Pancreas (tissue), 10 donors: Measurements from ENCODE around the gene ATP5F1D. TPM values are rescaled to one million over a fixed set of nuclear protein-coding genes. Genes with fewer than 3 reads are reported as not detected.

Experiments used
- ATAC-seq, 4 donors: fragments of 200-7000 bp; cut with Tn5 transposase; one replicate each; pipeline versions ENCODE4 v1.8.0 to v1.9.1; 2020; ENCODE audit warnings: mild to moderate bottlenecking in 4 of 4, moderate library complexity in 4 of 4
- DNase-seq, 6 donors: peaks; one replicate each; pipeline ENCODE4 v3.0.0-alpha.2; 2020
- FAIRE-seq: peaks from 2 replicates; lab custom pipeline; 2012; peaks lifted over from hg19 to GRCh38; lab: Jason Lieb, UNC
- H3K27ac ChIP-seq, 4 donors: fragments of 200-600 bp; sonication (generic); 1 replicate in 3 of 4; 2 replicates in 1 of 4; pipeline versions ENCODE4 v1.5.0 to v1.8.0; 2020
- H3K27me3 ChIP-seq, 4 donors: fragments of 200-600 bp; one replicate each; pipeline ENCODE4 v1.8.0; 2021
- H3K36me3 ChIP-seq, 3 donors: fragments of 200-600 bp; sonication (generic) in 1 of 3; one replicate each; pipeline versions ENCODE4 v1.5.0 to v1.8.0; 2020 to 2021
- H3K4me1 ChIP-seq, 3 donors: fragments of 200-600 bp; one replicate each; pipeline ENCODE4 v1.8.0; 2021
- H3K4me3 ChIP-seq, 4 donors: fragments of 200-600 bp; sonication (generic) in 2 of 4; one replicate each; pipeline versions ENCODE4 v1.5.0 to v1.8.0; 2020 to 2021
- H3K9me3 ChIP-seq, 4 donors: fragments of 200-600 bp; one replicate each; pipeline ENCODE4 v1.8.0; 2021
- WGBS, 2 donors: extraction: QIAGEN DNeasy Blood & Tissue Kit; methylation state at CpG; one replicate each; pipeline ENCODE4 v1.1.7; 2013; 5-methylcytosine and 5-hydroxymethylcytosine counted together
- intact Hi-C, 3 donors: fragments of 100-400 bp; cut with DNase I; formaldehyde crosslinking; loops; one replicate each; pipeline versions ENCODE4 v1.11.1 to v1.14.2; 2022
- polyA plus RNA-seq, 2 donors: library from polyadenylated mRNA; stranded (reverse); fragments of 200-250 nt; gene quantifications; one replicate each; pipeline ENCODE4 v1.2.3, GENCODE V29; 2013
- total RNA-seq, 6 donors: library from RNA; stranded (reverse); fragmentation: NEBNext Ultra II Directional in 4 of 6; extraction: Animal tissue kit (Norgen Biotek cat#: 25700) in 4 of 6; gene quantifications; one replicate each; pipeline versions ENCODE4 v1.2.1 to v1.2.4, GENCODE V29; 2021 to 2023
- TF ChIP-seq, protein P1 (sequence below), 4 donors: fragments of 200-600 bp; sonication (generic) in 3 of 4; IDR thresholded peaks; one replicate each; pipeline versions ENCODE4 v1.5.0 to v1.8.0; 2021; ENCODE audit warnings: antibody characterized with exemption in 4 of 4
- donor health status: healthy with polysubstance abuse.
- donor health status: DM: no; HTN: no; CAD: no; lungs with moderate emphysema.
- donor health status: DM: no; HTN: no; CAD: no.
- donor health status: control.
- donor health status: control.
- donor health status: Bipolar disorder and iron deficiency.
- donor health status: DM: yes; HTN: yes; CAD: no.
- donor health status: DM: no; HTN: no; CAD: no.
- donor health status: DM: no; HTN: no; CAD: no.
- donor health status: DM: yes; HTN: yes; CAD: no.

Gene ATP5F1D
- total and polyA plus RNA-seq, 8 donors = 97.3 to 515 (median 167) TPM

DNA sequence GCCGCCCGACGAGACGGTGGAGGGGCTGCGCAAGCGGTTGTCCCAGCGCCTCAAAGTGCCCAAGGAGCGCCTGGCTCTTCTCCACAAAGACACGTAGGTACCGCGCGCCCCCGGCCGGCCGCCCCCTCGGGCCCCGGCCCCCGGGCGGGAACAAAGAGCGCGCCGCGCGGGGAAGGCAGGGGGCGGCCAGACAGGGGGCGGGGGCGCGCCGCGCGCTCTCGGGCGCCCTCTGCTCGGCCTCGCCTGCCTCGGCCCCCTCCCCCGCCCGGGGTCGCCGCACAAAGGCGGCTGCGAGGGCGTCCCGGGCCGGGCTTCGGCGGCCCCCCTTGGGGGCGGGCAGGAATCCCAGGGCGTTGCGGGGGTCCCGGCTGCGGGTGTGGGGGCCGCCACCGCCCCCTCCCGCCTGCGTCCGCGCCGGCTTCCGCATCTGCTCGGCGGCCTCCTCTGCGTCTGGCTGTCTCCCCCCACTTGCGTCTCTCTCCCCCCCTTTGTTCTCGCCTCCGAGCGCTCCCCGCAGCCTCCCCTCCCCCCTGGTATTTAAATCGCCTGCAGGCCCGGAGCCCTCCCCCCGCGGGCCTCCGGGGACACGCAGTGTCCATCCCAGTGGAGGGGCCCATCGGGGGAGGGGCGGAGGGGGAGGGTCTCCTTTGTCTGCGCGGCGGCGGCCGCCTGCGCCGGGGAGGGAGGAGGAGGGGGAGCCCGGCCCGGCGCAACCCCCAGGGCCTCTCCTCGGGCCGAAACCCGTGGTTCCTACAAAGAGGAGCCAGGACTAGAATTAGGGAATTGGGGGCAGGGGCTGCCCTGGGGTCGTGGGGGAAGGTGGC is 9.1 kb downstream of the ATP5F1D start:
- FAIRE-seq (no peak), ATAC-seq (no peak), DNase-seq (peak; percentile 65 to 86 (median 74))
- WGBS, 2 donors = 1 to 3% methylated on average over 28 to 90 of the region's 90 CpGs
- TF ChIP-seq, protein P1, sequence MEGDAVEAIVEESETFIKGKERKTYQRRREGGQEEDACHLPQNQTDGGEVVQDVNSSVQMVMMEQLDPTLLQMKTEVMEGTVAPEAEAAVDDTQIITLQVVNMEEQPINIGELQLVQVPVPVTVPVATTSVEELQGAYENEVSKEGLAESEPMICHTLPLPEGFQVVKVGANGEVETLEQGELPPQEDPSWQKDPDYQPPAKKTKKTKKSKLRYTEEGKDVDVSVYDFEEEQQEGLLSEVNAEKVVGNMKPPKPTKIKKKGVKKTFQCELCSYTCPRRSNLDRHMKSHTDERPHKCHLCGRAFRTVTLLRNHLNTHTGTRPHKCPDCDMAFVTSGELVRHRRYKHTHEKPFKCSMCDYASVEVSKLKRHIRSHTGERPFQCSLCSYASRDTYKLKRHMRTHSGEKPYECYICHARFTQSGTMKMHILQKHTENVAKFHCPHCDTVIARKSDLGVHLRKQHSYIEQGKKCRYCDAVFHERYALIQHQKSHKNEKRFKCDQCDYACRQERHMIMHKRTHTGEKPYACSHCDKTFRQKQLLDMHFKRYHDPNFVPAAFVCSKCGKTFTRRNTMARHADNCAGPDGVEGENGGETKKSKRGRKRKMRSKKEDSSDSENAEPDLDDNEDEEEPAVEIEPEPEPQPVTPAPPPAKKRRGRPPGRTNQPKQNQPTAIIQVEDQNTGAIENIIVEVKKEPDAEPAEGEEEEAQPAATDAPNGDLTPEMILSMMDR (IDR thresholded peaks at IDR 0.05) = no peak
- Histone ChIP-seq H3K9me3 (no peaks in the 10 kb centered on the region), H3K36me3 (peaks cover 6 to 19% (median 19%) of the 10 kb centered on the region in 3 donors), H3K4me3 (peak overlapping the region; percentile 84 to 96 (median 90)), H3K27ac (peak overlapping the region; percentile 97 to 99 (median 98)), H3K27me3 (no peaks in the 10 kb centered on the region), H3K4me1 (peaks cover 18 to 38% (median 32%) of the 10 kb centered on the region in 3 donors)
- intact Hi-C loops = no loop called here

DNA sequence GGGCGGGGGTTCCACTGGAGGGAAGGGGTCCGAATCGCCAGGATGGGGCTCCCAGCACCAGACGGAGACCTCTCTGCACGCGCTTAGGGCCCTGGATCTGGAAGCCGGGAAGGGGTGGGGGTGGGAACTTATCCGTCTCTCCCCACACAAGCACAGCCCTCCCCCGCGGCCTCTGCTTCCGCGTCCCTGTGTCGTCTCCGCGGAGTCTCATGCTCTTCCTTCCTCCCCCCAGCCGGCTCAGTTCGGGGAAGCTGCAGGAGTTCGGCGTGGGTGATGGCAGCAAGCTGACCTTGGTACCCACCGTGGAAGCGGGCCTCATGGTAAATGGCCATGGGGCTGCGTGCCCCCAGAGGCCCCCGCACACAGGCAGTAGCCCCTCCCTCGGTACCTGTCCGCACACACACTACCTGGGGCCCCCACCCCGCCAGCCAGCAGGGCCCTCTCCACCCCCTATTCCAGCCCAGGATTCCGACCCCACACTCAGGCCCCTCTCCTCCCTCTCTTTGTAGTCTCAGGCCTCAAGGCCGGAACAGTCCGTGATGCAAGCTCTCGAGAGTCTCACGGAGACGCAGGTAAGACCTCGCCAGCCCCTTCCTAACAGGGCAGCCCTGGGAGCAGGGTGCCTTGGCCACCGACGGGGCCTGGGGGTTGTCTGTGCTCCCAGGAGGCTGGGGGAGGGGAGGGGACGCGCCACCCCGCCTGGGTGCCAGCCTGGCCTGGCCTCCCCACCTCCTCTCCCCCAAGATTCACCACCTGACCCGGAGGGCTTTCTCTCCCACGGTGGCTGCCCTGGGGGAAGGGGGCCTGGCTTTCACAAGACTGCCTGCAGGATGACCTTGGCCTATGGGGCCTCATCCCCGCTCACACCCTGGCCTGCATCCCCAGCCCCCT is 10.0 kb downstream of the ATP5F1D start:
- Histone ChIP-seq H3K27me3 (no peaks in the 10 kb centered on the region), H3K27ac (peak overlapping the region; percentile 97 to 99 (median 98)), H3K36me3 (peaks cover 8 to 28% (median 26%) of the 10 kb centered on the region in 3 donors), H3K9me3 (no peaks in the 10 kb centered on the region), H3K4me1 (peaks cover 12 to 35% (median 25%) of the 10 kb centered on the region in 3 donors), H3K4me3 (peak overlapping the region; percentile 84 to 96 (median 90))
- TF ChIP-seq, protein P1 (IDR thresholded peaks at IDR 0.05) = no peak
- ATAC-seq = peak; percentile 2 to 36 (median 9)
- 1% methylated on average over 28 to 41 of the region's 41 CpGs for WGBS, 2 donors
- DNase-seq = peak; percentile 85 to 91 (median 88)
- FAIRE-seq = no peak
- intact Hi-C loops = no loop called here

DNA sequence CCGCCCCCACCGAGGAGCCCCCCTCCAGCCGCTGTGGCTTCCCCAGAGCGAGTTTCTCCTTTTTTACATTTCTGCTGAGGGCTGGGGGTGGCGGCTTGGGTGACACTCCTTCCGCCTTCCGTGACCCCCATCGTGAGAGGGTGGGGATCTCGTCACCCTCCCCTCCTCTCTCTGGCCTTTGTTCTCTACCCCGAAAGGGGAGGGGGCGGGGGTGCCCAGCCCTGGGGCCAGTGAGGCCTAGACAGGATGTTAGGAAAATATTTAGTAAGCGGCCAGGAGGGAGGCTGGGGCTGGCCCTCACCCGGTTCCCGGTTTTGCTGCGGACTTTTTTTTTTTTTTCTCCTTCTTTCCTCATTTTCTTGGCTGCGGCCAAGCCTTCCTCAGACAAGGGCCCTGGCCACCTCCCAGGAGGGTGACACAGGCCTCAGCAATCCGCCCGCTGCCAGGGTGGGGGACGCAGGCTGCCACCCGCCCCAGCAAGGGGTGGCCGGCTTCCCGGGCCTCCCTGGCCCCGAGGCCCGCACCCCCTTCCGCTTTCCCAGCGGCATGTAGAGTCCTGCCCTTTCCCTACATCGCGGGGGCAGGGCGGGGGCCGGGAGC is 10.8 kb downstream of the ATP5F1D start:
- peaks cover 8 to 36% (median 34%) of the 10 kb centered on the region in 3 donors for H3K36me3 ChIP-seq
- H3K27me3 ChIP-seq = no peaks in the 10 kb centered on the region
- H3K4me1 ChIP-seq = peaks cover 12 to 41% (median 25%) of the 10 kb centered on the region in 3 donors
- WGBS, 2 donors = 1 to 2% methylated on average over 30 of the region's 30 CpGs
- H3K4me3 ChIP-seq = peak overlapping the region; percentile 84 to 96 (median 90)
- H3K27ac ChIP-seq = peak overlapping the region; percentile 97 to 99 (median 98)
- TF ChIP-seq, protein P1 (IDR thresholded peaks at IDR 0.05) = no peak
- ATAC-seq = peak; percentile 49 to 56 (median 52)
- no peaks in the 10 kb centered on the region for H3K9me3 ChIP-seq
- FAIRE-seq = no peak
- peak in 4 of 6 donors; percentile 92 to 97 (median 95) for DNase-seq
- intact Hi-C loops = no loop called here

DNA sequence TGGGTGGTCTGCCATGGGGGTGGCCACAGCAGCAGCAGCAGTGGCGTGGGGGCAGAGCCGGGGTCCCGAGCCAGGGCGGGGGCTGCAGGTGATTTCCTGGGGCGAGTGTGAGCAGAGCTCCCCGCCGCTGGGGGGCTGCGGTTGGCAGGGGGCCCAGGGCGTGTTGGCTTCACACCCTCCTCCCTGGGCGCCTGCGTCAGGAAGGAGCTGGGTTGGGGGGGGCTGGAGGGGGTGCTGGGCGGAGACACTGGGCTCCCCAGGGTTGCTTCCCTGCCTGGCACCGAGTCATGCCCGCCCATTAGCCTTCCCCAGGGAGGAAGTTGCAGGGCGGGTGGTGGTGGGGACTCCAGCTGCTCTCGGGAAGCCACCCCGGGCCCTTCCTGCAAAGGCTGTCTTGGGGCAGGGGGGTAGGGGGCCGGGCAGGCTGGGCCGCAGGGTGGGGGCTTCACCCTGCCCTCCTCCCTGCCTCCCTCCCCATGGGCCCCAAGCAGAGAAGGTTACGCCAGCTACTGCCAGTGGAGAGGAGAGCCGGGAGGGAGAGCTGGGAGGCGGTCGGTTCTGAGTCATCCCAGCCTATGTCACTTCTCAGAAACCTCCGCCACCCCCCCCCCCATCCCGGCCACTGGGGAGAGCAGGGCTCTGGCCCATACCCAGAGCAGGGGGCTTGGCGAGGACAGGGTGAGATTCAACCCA is 11.4 kb downstream of the ATP5F1D start:
- Histone ChIP-seq H3K4me3 (peak overlapping the region; percentile 84 to 96 (median 90)), H3K27me3 (no peaks in the 10 kb centered on the region), H3K36me3 (peaks cover 8 to 40% (median 34%) of the 10 kb centered on the region in 3 donors), H3K9me3 (no peaks in the 10 kb centered on the region), H3K4me1 (peaks cover 9 to 39% (median 21%) of the 10 kb centered on the region in 3 donors), H3K27ac (peak overlapping the region; percentile 97 to 99 (median 98))
- TF ChIP-seq, protein P1 (IDR thresholded peaks at IDR 0.05) = no peak
- 2 to 3% methylated on average over 18 to 26 of the region's 26 CpGs for WGBS, 2 donors
- ATAC-seq = peak; percentile 35 to 61 (median 44)
- no peak for FAIRE-seq
- intact Hi-C loops = no loop called here
- peak; percentile 90 to 96 (median 92) for DNase-seq
